ENCODE data around the gene PHLDB2.

GRCh38 chr3:111867889-111868426 lies 8.9 kb downstream of the PHLDB2 start:
- no peak for TF ChIP-seq POLR2A (IDR thresholded peaks at IDR 0.05; ENCODE audit: low read length)
- no peak for TF ChIP-seq GATA1 (IDR thresholded peaks at IDR 0.05; ENCODE audit: low read depth, low read length)
